Sigmoid colon (tissue), 4 donors: Measurements from ENCODE around the gene CLTC.

Experiments used
- POLR2A ChIP-seq, 2 donors: fragments of 450-650 bp; IDR thresholded peaks; one replicate each; pipeline ENCODE4 v1.6.1; 2016; ENCODE audit warnings: antibody characterized with exemption in 2 of 2, mild to moderate bottlenecking in 2 of 2, moderate library complexity in 2 of 2
- POLR2AphosphoS5 ChIP-seq, 4 donors: sonication (generic); formaldehyde crosslinking; IDR thresholded peaks; one replicate each; pipeline ENCODE4 v1.6.1; 2017; ENCODE audit warnings: antibody characterized with exemption in 4 of 4

GRCh38 chr17:59600169-59600568 is 19.5 kb upstream of the CLTC start:
- TF ChIP-seq POLR2AphosphoS5 (IDR thresholded peaks at IDR 0.05) (no peak), POLR2A (IDR thresholded peaks at IDR 0.05) (no peak)
